ENCODE data around the gene TAF13.
A peak's percentile ranks its signal among the peaks of the same experiment; 100 is the strongest.

The TAF13 gene

GRCh38 chr1:109075531-109076490, at the start of gene TAF13:
Gene TAF13, minus strand, starts transcription at chr1:109076003. Its CDS starts 56 bp downstream, at chr1:109075947.
- peak; percentile 97 to 98 (median 98) for DNase-seq

GRCh38 chr1:109120356-109120755, 44.6 kb upstream of the TAF13 start:
- no peak for DNase-seq

- DNase-seq = no peak
These were observed 42.3 kb upstream of the TAF13 start for GRCh38 chr1:109118089-109118488.

GRCh38 chr1:109116286-109116685, 40.5 kb upstream of the TAF13 start:
- DNase-seq = no peak

GRCh38 chr1:109115685-109116084, 39.9 kb upstream of the TAF13 start:
- DNase-seq = no peak

GRCh38 chr1:109114342-109114674, 38.5 kb upstream of the TAF13 start:
- DNase-seq = no peak

GRCh38 chr1:109113590-109114341, 38.0 kb upstream of the TAF13 start, which contains the start of gene ELAPOR1:
Gene ELAPOR1, plus strand, starts transcription at chr1:109114115. Its CDS starts 69 bp downstream, at chr1:109114184.
- DNase-seq = peak in 2 of 3 donors; percentile 24 to 32

GRCh38 chr1:109112652-109113285, 37.0 kb upstream of the TAF13 start:
- peak; percentile 93 to 97 (median 95) for DNase-seq

GRCh38 chr1:109112056-109112651, 36.4 kb upstream of the TAF13 start:
- peak; percentile 45 to 57 (median 53) for DNase-seq

GRCh38 chr1:109111386-109112055, 35.7 kb upstream of the TAF13 start:
- DNase-seq = peak; percentile 51 to 66 (median 64)

GRCh38 chr1:109109906-109110305, 34.1 kb upstream of the TAF13 start:
- no peak for DNase-seq

GRCh38 chr1:109107785-109108184, 32.0 kb upstream of the TAF13 start:
- DNase-seq = no peak

GRCh38 chr1:109105881-109106280, 30.1 kb upstream of the TAF13 start:
- no peak for DNase-seq

GRCh38 chr1:109104364-109105151, 28.8 kb upstream of the TAF13 start:
- peak; percentile 44 to 68 (median 65) for DNase-seq

GRCh38 chr1:109099938-109100773, 24.4 kb upstream of the TAF13 start:
- peak; percentile 98 for DNase-seq

GRCh38 chr1:109096120-109096519, 20.3 kb upstream of the TAF13 start:
- no peak for DNase-seq

GRCh38 chr1:109095631-109096030, 19.8 kb upstream of the TAF13 start:
- peak in 2 of 3 donors; percentile 9 to 27 for DNase-seq

GRCh38 chr1:109094871-109095270, 19.1 kb upstream of the TAF13 start:
- no peak for DNase-seq

- DNase-seq = no peak
These were observed 18.6 kb upstream of the TAF13 start for GRCh38 chr1:109094377-109094803.

- DNase-seq = peak; percentile 62 to 90 (median 90)
These were observed 16.0 kb upstream of the TAF13 start for GRCh38 chr1:109091839-109092193.
